MCF 10A (cell line): ENCODE data around the gene CCDC146. TPM values are rescaled to one million over a fixed set of nuclear protein-coding genes. Genes with fewer than 3 reads are reported as not detected.

Source experiments
- BruUV-seq: library from RNA; stranded (reverse); fragments of 400-500 nt; replicated peaks from 2 replicates; lab custom pipeline; 2021; lab: Mats Ljungman, UMichigan
- CTCF ChIA-PET: fragments of 300-600 bp; sonication (Branson Sonifier 250); formaldehyde crosslinking; extraction: SDS; loops from one replicate; lab custom pipeline; 2021; ENCODE audit warnings: antibody characterized with exemption, inconsistent platforms; lab: Yijun Ruan, JAX
- POLR2A ChIA-PET: fragments of 300-600, 350-650 bp; sonication (Branson Sonifier 250); formaldehyde crosslinking; extraction: SDS; loops from one replicate; lab custom pipeline; 2020; ENCODE audit warnings: antibody characterized with exemption, inconsistent platforms; lab: Yijun Ruan, JAX
- DNase-seq: peaks from one replicate; pipeline ENCODE4 v3.0.0-alpha.2; 2018; ENCODE audit not compliant: unreplicated experiment
- H3K27ac Mint-ChIP-seq: one replicate; pipeline ENCODE4 v1.8.0; 2022; ENCODE audit warnings: mild to moderate bottlenecking, low read depth, mixed read lengths; ENCODE audit not compliant: unreplicated experiment
- H3K27me3 Mint-ChIP-seq: one replicate; pipeline ENCODE4 v1.8.0; 2022; ENCODE audit warnings: mixed read lengths; ENCODE audit not compliant: insufficient read depth, unreplicated experiment
- H3K36me3 Mint-ChIP-seq: one replicate; pipeline ENCODE4 v1.8.0; 2022; ENCODE audit warnings: mild to moderate bottlenecking, moderate library complexity, mixed read lengths; ENCODE audit not compliant: insufficient read depth, unreplicated experiment
- H3K4me1 Mint-ChIP-seq: one replicate; pipeline ENCODE4 v1.8.0; 2022; ENCODE audit warnings: mixed read lengths; ENCODE audit not compliant: insufficient read depth, unreplicated experiment
- H3K4me3 Mint-ChIP-seq: one replicate; pipeline ENCODE4 v1.8.0; 2022; ENCODE audit warnings: mild to moderate bottlenecking, moderate library complexity, mixed read lengths; ENCODE audit not compliant: unreplicated experiment
- H3K9me3 Mint-ChIP-seq: one replicate; pipeline ENCODE4 v1.8.0; 2022; ENCODE audit warnings: mixed read lengths; ENCODE audit not compliant: unreplicated experiment
- CTCF ChIP-seq: fragments of 200-600 bp; IDR thresholded peaks from one replicate; pipeline ENCODE4 v1.8.0; 2022; ENCODE audit warnings: antibody characterized with exemption, mild to moderate bottlenecking; ENCODE audit not compliant: unreplicated experiment
- intact Hi-C: fragments of 100-400 bp; cut with micrococcal nuclease; formaldehyde crosslinking; loops from 2 replicates; pipeline ENCODE4 v1.14.1; 2022
- total RNA-seq: library from RNA; stranded (reverse); gene quantifications from 2 replicates; pipeline ENCODE4 v1.2.3, GENCODE V29; 2022

Gene CCDC146
- total RNA-seq, 1 experiment from 2014 or later = 2.7 TPM

GRCh38 chr7:77315182-77315591, 192.8 kb downstream of the CCDC146 start:
- no peaks in the 10 kb centered on the region for H3K9me3 Mint-ChIP-seq
- CTCF ChIA-PET = interaction anchor here (0.6 to 1.1 kb wide), 4 partner anchors 9 to 40 kb away, joined by 3 to 4 read pairs (median 3); no protein-coding TSS in a partner anchor
- POLR2A ChIA-PET = no interaction called here
- no peak for DNase-seq
- no peak for TF ChIP-seq CTCF
- H3K4me3 Mint-ChIP-seq = no peak overlapping the region
- H3K27me3 Mint-ChIP-seq = no peaks in the 10 kb centered on the region
- intact Hi-C loops = no loop called here
- no TSS peak for BruUV-seq
- peaks cover 2% of the 10 kb centered on the region for H3K36me3 Mint-ChIP-seq
- H3K4me1 Mint-ChIP-seq = peaks cover 5% of the 10 kb centered on the region
- no peak overlapping the region for H3K27ac Mint-ChIP-seq

GRCh38 chr7:77316219-77316978, 194.0 kb downstream of the CCDC146 start:
- no peaks in the 10 kb centered on the region for H3K9me3 Mint-ChIP-seq
- intact Hi-C loops = no loop called here
- H3K4me3 Mint-ChIP-seq = no peak overlapping the region
- no peak overlapping the region for H3K27ac Mint-ChIP-seq
- peaks cover 5% of the 10 kb centered on the region for H3K4me1 Mint-ChIP-seq
- ChIA-PET CTCF (interaction anchor here (1.1 kb wide), 1 partner anchor 15 kb away, joined by 4 read pairs; no protein-coding TSS in a partner anchor), POLR2A (interaction anchor here (0.6 kb wide), 1 partner anchor 57 kb away, joined by 3 read pairs; no protein-coding TSS in a partner anchor)
- H3K36me3 Mint-ChIP-seq = peaks cover under 1% of the 10 kb centered on the region
- DNase-seq = no peak
- no peaks in the 10 kb centered on the region for H3K27me3 Mint-ChIP-seq
- no peak for TF ChIP-seq CTCF
- BruUV-seq = no TSS peak

GRCh38 chr7:77318019-77318418, 195.6 kb downstream of the CCDC146 start:
- Mint-ChIP-seq H3K36me3 (peaks cover 5% of the 10 kb centered on the region), H3K27ac (no peak overlapping the region), H3K27me3 (no peaks in the 10 kb centered on the region), H3K4me1 (peaks cover 5% of the 10 kb centered on the region), H3K9me3 (no peaks in the 10 kb centered on the region), H3K4me3 (no peak overlapping the region)
- no peak for TF ChIP-seq CTCF
- CTCF ChIA-PET = interaction anchor here (0.6 to 0.9 kb wide), 3 partner anchors 17 to 372 kb away, joined by 3 read pairs; no protein-coding TSS in a partner anchor
- intact Hi-C loops = no loop called here
- no peak for DNase-seq
- no TSS peak for BruUV-seq
- POLR2A ChIA-PET = no interaction called here

GRCh38 chr7:77320137-77320536, 197.7 kb downstream of the CCDC146 start:
- H3K4me1 Mint-ChIP-seq = peaks cover 5% of the 10 kb centered on the region
- H3K27me3 Mint-ChIP-seq = no peaks in the 10 kb centered on the region
- ChIA-PET POLR2A (no interaction called here), CTCF (interaction anchor here (0.6 to 2.5 kb wide), 4 partner anchors 9 to 73 kb away, joined by 3 to 21 read pairs (median 4); no protein-coding TSS in a partner anchor)
- no peak for TF ChIP-seq CTCF
- no TSS peak for BruUV-seq
- DNase-seq = no peak
- no peaks in the 10 kb centered on the region for H3K9me3 Mint-ChIP-seq
- intact Hi-C loops = no loop called here
- H3K36me3 Mint-ChIP-seq = peaks cover 5% of the 10 kb centered on the region
- no peak overlapping the region for H3K4me3 Mint-ChIP-seq
- no peak overlapping the region for H3K27ac Mint-ChIP-seq
